Right cardiac atrium (tissue), 5 donors: ENCODE results near the gene ADGRE3. TPM values are rescaled to one million over a fixed set of nuclear protein-coding genes. Genes with fewer than 3 reads are reported as not detected.
"Not testable (repeated sequence)": the region's sequence is repeated elsewhere in the genome, so short reads cannot be mapped to it uniquely, and the experiment has no call there.

ENCODE experiments used
- ATAC-seq, 2 donors: fragments of 200-7000 bp; cut with Tn5 transposase; one replicate each; pipeline versions ENCODE4 v1.8.0 to v1.9.1; 2020; ENCODE audit warnings: moderate library complexity in 2 of 2, mild to moderate bottlenecking in 1 of 2
- DNase-seq, 3 donors: peaks; one replicate each; pipeline ENCODE4 v3.0.0-alpha.2; 2020
- H3K27ac ChIP-seq: one replicate; pipeline ENCODE4 v1.5.1; 2013; ENCODE audit warnings: mild to moderate bottlenecking, low read length, control low read depth, moderate library complexity
- H3K27me3 ChIP-seq: one replicate; pipeline ENCODE4 v1.6.1; 2013; ENCODE audit not compliant: control insufficient read depth, insufficient read depth
- H3K4me1 ChIP-seq: one replicate; pipeline ENCODE4 v1.6.1; 2013; ENCODE audit warnings: low read length; ENCODE audit not compliant: control insufficient read depth, insufficient read depth
- H3K4me3 ChIP-seq: one replicate; pipeline ENCODE4 v1.5.1; 2013; ENCODE audit warnings: low read length, control low read depth
- H3K9me3 ChIP-seq: one replicate; pipeline ENCODE4 v1.6.1; 2013; ENCODE audit warnings: low read length; ENCODE audit not compliant: control insufficient read depth
- WGBS: extraction: QIAGEN DNeasy Blood & Tissue Kit; methylation state at CpG from one replicate; pipeline ENCODE4 v1.1.7; 2013; 5-methylcytosine and 5-hydroxymethylcytosine counted together
- intact Hi-C, 4 donors: fragments of 100-400 bp; cut with DNase I; formaldehyde crosslinking; loops; one replicate each; pipeline versions ENCODE4 v1.11.0 to v1.14.0; 2022 to 2023
- polyA plus RNA-seq: library from polyadenylated mRNA; stranded (reverse); fragments of 200-250 nt; gene quantifications from one replicate; pipeline ENCODE4 v1.2.3, GENCODE V29; 2013
- total RNA-seq, 4 donors: library from RNA; stranded (reverse); fragmentation: NEBNext Ultra II Directional; extraction: Animal tissue kit (Norgen Biotek cat#: 25700); gene quantifications; one replicate each; pipeline ENCODE4 v1.2.1, GENCODE V29; 2021
- donor health status: healthy with polysubstance abuse.
- donor health status: DM: no; HTN: yes; CAD: no.
- donor health status: DM: no; HTN: no; CAD: no.
- donor health status: DM: no; HTN: yes; CAD: no; lungs with severe emphysema.
- donor health status: DM: yes; HTN: yes; CAD: no.

Gene ADGRE3
- total and polyA plus RNA-seq, 5 donors: not detected

- intact Hi-C loops: no loop called here
- H3K27me3 ChIP-seq: no peaks in the 10 kb centered on the region
- no peaks in the 10 kb centered on the region for H3K9me3 ChIP-seq
- WGBS: 72% methylated on average over 12 of the region's 12 CpGs
- H3K4me1 ChIP-seq: no peaks in the 10 kb centered on the region
- DNase-seq (no peak), ATAC-seq (no peak)
- no peak overlapping the region for H3K4me3 ChIP-seq
- H3K27ac ChIP-seq: no peak overlapping the region
These were observed 13.2 kb downstream of the ADGRE3 start for GRCh38 chr19:14661372-14661924.

- DNase-seq (no peak), ATAC-seq (no peak)
- no peaks in the 10 kb centered on the region for H3K27me3 ChIP-seq
- no peaks in the 10 kb centered on the region for H3K9me3 ChIP-seq
- H3K4me3 ChIP-seq: no peak overlapping the region
- 71% methylated on average over 6 of the region's 6 CpGs for WGBS
- intact Hi-C loops: no loop called here
- H3K4me1 ChIP-seq: no peaks in the 10 kb centered on the region
- no peak overlapping the region for H3K27ac ChIP-seq
These were observed 14.7 kb downstream of the ADGRE3 start for GRCh38 chr19:14659874-14660489.

- Histone ChIP-seq H3K27me3 (no peaks in the 10 kb centered on the region), H3K4me3 (no peak overlapping the region), H3K9me3 (no peaks in the 10 kb centered on the region), H3K27ac (no peak overlapping the region), H3K4me1 (no peaks in the 10 kb centered on the region)
- no peak for DNase-seq
- intact Hi-C loops: no loop called here
- 71% methylated on average over 11 of the region's 11 CpGs for WGBS
- ATAC-seq: no peak
These were observed 18.9 kb downstream of the ADGRE3 start for GRCh38 chr19:14655726-14656125.

GRCh38 chr19:14654786-14655560 is 19.7 kb downstream of the ADGRE3 start:
- intact Hi-C loops: no loop called here
- Histone ChIP-seq H3K4me3 (no peak overlapping the region), H3K27ac (no peak overlapping the region), H3K4me1 (no peaks in the 10 kb centered on the region), H3K9me3 (no peaks in the 10 kb centered on the region), H3K27me3 (no peaks in the 10 kb centered on the region)
- ATAC-seq: no peak
- 65% methylated on average over 7 of the region's 7 CpGs for WGBS
- DNase-seq: no peak

GRCh38 chr19:14650161-14650560 is 24.5 kb downstream of the ADGRE3 start:
- Histone ChIP-seq H3K9me3 (no peaks in the 10 kb centered on the region), H3K27me3 (no peaks in the 10 kb centered on the region), H3K4me1 (no peaks in the 10 kb centered on the region), H3K4me3 (no peak overlapping the region), H3K27ac (no peak overlapping the region)
- ATAC-seq (no peak), DNase-seq (no peak)
- WGBS: 69% methylated on average over 2 of the region's 2 CpGs
- intact Hi-C loops: no loop called here

- Histone ChIP-seq H3K4me3 (no peak overlapping the region), H3K27me3 (no peaks in the 10 kb centered on the region), H3K27ac (no peak overlapping the region), H3K9me3 (no peaks in the 10 kb centered on the region), H3K4me1 (no peaks in the 10 kb centered on the region)
- no peak for ATAC-seq
- WGBS: 66% methylated on average over 4 of the region's 4 CpGs
- intact Hi-C loops: no loop called here
- no peak for DNase-seq
These were observed 25.6 kb downstream of the ADGRE3 start for GRCh38 chr19:14649020-14649419.

GRCh38 chr19:14648506-14648905 is 26.1 kb downstream of the ADGRE3 start:
- intact Hi-C loops: no loop called here
- ATAC-seq (no peak), DNase-seq (no peak)
- Histone ChIP-seq H3K9me3 (no peaks in the 10 kb centered on the region), H3K4me1 (no peaks in the 10 kb centered on the region), H3K27ac (no peak overlapping the region), H3K4me3 (no peak overlapping the region), H3K27me3 (no peaks in the 10 kb centered on the region)
- 91% methylated on average over 2 of the region's 2 CpGs for WGBS

GRCh38 chr19:14639536-14640277 is 34.9 kb downstream of the ADGRE3 start:
- H3K27ac ChIP-seq: no peak overlapping the region
- DNase-seq (no peak), ATAC-seq (no peak)
- 48% methylated on average over 4 of the region's 4 CpGs for WGBS
- H3K27me3 ChIP-seq: no peaks in the 10 kb centered on the region
- intact Hi-C loops: no loop called here
- no peaks in the 10 kb centered on the region for H3K4me1 ChIP-seq
- no peak overlapping the region for H3K4me3 ChIP-seq
- peaks cover 4% of the 10 kb centered on the region for H3K9me3 ChIP-seq

- 17% methylated on average over 1 of the region's 1 CpG for WGBS
- no peak overlapping the region for H3K4me3 ChIP-seq
- H3K27me3 ChIP-seq: no peaks in the 10 kb centered on the region
- H3K4me1 ChIP-seq: no peaks in the 10 kb centered on the region
- no peak overlapping the region for H3K27ac ChIP-seq
- ATAC-seq: no peak
- peaks cover 2% of the 10 kb centered on the region for H3K9me3 ChIP-seq
- intact Hi-C loops: no loop called here
- DNase-seq: no peak
These were observed 42.4 kb downstream of the ADGRE3 start for GRCh38 chr19:14632286-14632685.

- intact Hi-C loops: no loop called here
- Histone ChIP-seq H3K9me3 (peaks cover 2% of the 10 kb centered on the region), H3K27me3 (no peaks in the 10 kb centered on the region), H3K4me3 (no peak overlapping the region), H3K4me1 (no peaks in the 10 kb centered on the region), H3K27ac (no peak overlapping the region)
- 84% methylated on average over 1 of the region's 1 CpG for WGBS
- DNase-seq (no peak), ATAC-seq (no peak)
These were observed 45.1 kb downstream of the ADGRE3 start for GRCh38 chr19:14629557-14629956.

GRCh38 chr19:14624491-14624890 is 50.2 kb downstream of the ADGRE3 start:
- intact Hi-C loops, DNase-seq, H3K9me3 ChIP-seq, ATAC-seq, H3K27me3 ChIP-seq, H3K4me1 ChIP-seq, H3K4me3 ChIP-seq, H3K27ac ChIP-seq: not testable (repeated sequence)
- WGBS: 78% methylated on average over 6 of the region's 6 CpGs
